COR-L47 (cell line): ENCODE results near the gene AFF1.

Experiments
- DNase-seq: peaks from one replicate; lab custom pipeline; 2025; lab: John Stamatoyannopoulos, UW

The AFF1 gene

DNA sequence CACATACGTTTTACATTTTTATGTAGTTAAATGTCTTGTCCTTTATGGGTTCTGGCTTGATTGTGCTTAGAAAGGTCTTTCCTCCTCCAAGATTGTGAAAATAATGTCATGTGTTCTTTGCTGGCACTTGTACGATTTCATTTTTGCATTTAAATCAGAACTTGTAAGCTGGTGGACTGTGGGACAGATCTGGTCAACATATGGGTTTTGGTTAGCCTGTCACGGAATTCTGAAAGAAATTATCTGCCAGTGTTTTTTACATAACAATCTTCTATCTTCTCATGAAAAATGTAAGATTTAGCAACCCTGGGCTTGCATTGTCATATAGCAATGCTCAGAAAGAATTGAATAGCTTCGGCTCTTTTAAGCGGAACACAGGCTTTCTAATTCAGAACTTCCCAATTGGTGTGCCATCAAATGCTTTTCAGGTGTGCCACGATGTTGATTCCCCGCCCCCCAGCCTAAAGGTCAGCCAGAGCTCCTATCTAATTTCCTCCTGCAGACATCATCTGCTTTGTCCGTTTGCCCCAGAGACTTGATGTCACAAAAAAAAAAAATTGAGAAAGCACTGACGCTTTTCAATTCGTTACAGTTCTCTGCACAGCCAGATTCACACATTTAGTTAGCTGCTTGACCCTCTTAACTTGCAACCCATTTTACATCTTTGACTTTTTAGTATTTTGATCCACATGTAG, 16.2 kb downstream of the AFF1 start:
- no peak for DNase-seq

DNA sequence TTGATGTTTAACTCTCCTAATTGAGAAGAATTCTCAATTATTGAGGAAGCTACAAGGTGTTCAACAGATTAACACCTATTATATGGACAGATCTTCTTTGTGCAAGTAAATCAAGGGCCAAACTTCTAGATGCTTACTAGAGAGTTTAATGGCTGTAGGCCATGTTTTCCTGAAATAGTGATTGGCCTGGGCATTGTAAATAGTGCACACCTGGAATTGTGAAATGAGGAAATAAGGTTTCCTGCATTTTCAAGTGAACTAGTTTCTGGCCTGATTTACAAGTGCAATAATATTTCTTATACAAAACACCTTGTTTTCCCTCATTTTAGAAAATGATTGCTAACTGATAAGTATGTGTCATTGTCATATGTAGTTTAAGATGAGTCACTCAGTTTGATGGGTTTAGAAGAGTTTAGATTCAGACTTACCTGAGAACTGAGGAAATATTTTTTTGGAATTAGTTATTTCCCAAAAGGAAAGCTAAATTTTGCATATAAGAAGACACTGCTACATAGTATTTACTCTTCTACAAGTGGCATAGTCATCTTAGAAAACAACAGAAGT, 21.2 kb downstream of the AFF1 start:
- DNase-seq, result no peak

DNA sequence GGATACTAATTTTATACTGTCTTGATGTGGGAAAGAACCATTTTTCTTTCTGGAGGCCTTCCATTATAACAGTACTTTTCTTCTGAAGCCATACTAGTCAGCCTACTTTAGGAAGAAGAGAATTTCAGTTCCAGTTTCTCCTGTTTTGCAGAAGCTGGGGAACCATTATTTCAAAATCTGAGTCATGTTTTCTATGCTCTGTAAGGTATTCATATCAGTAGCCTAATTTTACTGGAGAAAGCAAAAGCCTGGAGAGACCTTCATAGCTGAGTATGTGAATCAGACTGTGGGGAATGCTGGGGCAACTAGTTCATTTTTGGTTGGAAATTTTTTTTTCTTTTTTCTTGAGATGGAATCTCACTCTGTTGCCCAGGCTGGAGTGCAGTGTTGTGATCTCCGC, 22.4 kb downstream of the AFF1 start:
- DNase-seq, result no peak

DNA sequence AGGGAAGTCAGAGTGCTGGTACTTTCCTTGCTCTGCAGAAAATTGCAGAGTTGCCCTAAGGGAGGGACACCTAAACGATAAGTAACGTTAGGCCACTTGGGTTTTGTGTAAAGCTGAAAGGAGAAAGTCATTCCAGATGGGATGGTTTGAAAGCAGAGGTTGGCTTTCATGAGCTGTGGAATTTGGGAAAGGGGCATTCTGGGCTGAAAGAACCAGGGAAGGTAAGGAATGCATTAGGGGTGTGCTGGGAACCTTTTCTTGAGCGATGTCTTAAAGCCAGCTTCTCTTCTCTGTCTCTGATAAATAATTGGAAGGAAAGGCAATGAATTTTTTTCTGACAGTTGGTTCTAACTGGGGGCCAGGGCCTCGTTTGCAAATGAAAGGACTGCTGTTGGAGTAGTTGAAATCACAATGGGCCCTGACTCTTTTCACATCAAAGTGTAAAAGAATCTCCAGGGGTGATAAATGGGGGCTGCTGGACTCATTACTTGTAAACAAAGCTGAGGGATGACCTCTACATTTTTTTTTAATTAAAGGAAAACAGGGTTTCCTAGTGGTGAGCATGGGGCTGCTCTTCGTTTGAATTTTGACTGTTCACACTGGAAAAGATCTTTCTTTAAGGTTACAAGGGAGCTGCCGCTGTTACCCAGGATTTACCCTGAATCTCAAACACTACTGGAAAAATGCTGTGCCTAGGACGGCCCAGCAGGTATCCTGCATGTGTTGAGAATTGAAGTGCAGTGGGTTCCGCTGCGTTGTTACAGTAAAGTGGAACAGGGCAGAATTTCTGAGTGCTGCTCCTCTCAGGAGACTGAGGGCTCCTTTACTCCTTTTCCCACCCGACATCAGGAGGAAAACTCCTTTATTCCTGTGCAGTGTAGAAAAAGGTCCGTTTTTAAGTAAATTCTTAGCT, 25.0 kb downstream of the AFF1 start:
- DNase-seq, result no peak

DNA sequence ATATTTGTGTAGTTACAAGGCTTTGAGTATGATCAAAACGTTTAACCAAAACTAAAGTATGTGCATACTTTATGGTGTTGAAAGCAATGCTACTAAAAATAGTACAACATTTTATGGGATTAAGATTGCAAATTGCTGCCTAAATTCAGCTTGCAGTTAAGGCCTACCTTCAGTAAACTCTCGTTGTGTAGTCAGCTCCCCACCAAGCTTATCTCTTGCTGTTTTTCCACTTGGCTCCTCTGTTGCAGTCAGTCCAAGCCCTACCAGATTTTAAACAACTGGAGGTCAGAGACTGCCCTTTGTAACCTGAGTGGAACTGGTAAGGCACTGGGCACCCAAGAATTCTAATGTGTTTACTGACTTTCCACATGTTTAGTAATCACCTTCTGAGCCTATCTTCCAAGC, 25.7 kb downstream of the AFF1 start:
- DNase-seq, result no peak

DNA sequence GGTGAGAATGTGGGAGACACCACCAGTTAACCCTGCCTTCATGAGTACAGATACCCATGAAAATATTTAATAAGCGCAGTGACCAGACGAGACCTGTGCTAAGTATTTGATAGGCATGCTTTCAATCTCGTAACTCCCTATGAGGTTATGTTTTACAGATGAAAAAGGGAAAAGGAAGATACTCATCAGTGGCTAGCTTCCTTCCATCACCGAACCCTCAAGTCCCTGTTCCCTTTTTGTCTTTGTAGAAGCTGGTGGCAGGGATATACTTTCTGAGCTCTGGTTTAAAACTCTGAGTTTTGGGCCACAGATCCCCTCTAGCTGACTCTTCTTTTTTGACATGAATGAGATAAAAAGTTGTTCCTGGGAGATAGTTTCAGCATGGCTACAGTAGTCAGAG, 26.3 kb downstream of the AFF1 start:
- no peak for DNase-seq

DNA sequence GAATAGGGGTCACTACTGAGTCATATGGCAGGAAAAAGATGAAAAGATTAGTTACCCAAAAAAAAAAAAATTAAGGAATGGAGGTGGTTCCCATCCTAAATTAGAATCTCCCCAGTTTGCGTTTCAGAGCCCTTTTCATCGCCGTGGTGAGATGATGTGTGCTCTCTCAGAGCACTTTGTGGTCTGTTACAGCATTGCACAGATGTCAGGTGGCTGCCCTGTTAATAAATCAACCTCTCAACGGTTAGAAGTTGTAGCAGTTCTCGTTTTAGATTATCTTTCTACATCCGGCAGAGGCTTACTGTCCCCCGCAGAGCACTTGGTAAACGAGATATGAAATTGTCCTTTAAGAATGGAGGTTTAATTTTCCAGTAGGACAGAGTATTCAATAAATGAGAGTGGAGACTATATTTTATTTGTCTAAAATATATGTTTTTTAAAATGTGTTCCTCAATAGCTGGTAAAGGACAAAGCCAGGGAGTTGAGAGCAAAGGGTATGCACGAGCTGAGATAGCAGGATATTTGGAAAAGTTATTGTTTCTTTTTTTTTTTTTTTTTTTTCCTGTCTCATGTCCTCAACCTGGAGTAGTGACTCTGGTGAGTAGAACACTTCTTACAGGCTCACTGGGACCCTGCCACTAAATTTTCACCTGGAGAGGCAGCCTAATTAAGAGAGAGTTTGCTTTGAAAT, 26.9 kb downstream of the AFF1 start:
- DNase-seq, result no peak

DNA sequence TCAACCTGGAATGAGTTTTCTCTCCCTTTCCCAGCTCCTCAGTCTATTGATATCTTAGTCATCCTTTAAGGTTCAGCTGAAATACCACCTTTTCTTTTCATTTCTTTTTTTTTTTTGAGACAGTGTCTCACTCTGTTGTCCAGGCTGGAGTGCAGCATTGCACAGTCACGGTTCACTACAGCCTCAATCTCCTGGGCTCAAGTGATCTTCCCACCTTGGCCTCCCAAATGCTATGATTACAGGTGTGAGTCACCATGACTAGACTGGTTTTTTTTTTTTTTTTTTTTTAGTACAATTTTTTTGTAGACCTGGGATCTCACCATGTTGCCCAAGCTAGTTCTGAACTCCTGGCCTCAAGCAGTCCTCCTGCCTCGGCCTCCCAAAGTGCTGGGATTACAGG, 28.9 kb downstream of the AFF1 start:
- no peak for DNase-seq

DNA sequence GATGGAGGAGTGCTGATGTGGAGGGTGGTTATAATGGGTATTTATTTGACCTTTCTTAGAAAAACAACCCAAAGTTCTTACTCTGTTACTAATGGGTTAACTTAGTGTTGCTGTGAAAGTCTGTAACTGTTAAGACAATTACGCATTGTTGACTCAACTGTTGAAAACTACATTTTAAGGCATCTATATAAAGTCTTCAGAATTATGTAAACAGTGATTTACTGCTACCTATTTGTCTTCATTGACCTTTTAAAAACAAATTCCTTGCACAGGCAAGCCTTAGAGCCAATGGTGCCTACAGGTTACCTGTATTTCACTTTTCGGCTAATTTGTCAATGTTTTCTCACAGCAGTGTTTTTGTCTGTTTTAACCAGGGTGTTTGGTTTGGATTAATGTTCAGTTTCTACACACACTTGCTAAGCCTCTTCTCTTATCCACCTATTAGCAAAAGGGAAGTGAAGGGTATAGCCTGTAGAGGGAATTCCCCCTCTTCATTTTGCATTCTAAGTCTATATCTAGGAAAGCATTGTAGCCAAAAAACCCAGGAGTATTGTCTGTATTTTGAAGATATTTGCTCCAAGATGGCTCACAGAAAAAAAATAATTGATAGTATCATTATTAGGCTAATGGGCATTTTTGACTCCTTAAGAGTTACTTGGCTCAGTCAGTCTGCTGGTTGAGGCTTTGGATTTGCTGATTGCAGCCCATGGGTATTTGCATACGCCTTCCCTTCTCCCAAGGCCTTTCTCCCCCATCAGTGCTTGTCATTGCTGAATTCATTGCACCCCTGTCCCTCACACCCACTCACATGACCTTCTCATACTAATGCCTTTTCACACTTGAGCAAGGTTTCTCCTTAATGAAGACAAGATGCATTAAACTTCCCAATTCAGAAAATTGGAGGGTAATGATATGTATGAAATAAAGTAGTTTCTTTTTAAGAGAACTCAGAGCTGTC, 30.5 kb downstream of the AFF1 start:
- DNase-seq, result no peak

DNA sequence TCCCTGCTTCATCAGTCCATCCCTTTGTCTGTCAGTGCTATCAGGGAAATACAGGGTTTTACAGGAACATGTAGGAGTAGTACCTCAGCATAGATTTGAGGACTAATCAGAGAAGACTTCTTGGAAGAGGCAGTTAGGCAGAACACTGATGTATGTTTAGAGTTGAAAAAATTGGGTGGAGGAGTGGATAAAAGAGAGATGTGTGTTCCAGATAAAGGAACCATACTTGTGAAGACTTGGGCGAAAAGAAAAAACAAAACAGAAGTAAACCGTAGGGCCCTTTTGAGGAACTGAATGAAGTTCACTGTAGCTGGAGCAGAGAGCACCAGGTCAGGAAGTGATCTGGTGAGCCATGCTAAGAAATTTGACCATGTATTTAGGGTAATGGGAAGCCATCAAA, 32.3 kb downstream of the AFF1 start:
- no peak for DNase-seq

DNA sequence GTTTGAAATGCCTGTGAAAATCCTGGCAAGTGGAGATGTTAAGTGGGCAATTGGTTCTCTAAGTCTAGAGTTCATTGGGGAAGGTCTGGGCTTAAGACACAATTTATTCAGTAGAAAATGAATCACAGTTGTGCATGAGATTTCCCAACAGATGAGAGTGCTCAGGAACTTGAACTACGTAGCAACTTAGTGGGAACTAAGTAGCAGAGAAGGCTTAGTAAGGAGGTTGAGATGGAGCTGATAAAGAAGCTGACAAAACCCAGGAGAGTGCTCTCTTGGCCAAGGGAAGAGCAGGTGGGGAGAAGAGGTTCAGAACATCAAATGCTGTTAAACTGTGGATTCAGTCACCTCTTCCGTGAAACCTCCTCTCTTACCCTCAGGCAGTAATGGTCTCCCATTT, 33.0 kb downstream of the AFF1 start:
- no peak for DNase-seq

DNA sequence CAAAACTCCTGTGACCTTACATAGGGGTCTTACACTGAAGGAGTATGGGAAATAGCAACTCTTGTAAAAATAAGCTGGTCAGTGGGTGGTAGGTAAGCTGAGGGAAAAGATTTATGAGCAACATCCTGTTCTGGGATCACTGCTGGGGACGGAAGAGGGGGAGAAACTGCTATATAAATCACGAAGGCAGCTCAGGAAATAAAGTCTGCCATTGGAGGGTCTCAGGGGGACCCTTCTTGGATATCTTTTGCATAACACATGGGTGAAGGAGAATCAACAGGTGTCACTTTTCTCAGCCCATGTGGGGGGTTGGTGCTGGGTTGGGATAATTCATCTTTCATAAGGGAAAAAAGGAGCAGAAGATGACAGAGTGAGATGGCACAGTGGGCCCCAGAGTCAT, 33.7 kb downstream of the AFF1 start:
- no peak for DNase-seq

DNA sequence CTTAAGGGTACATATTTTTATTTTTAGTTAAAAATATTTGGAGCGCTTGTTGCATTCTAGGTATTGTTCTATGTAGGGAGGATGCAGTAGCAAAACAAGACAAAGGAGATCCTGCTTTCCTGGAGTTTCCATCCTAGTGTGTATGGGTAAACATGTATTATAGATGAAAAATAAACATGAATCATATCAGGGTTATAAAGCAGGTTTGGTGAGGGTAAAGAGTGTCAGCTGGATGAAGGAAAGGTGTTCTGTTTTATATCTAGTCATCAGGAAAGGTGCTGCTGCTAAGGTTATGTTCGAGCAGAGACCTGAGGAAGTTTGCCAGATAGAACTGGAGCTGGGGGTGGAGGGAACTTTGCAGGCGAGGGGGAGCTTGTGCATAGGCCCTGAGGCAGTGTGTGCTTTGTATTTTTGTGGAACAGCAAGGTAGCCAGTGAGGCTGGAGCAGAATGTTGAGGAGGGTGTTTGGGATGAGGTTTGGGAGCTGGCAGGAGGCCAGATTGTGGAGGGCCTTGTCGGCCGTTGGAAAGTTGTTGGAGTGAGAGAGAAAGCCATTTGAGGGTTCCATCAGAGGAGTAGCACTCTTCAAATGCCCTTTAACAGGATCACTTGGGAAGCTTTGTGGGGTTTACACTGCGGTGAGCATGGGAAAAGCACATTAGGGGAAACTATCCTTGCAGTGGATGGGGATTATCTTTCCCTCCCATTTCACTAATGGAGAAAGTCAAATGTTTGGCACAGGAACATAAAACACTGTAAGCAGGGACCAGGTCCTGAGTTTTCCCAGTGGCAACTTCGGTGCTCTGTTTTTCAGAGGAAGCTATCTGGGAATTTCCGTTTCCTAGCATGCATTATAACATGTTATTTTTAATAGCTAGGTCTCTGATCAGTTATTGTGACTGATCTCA, 35.9 kb downstream of the AFF1 start:
- no peak for DNase-seq

DNA sequence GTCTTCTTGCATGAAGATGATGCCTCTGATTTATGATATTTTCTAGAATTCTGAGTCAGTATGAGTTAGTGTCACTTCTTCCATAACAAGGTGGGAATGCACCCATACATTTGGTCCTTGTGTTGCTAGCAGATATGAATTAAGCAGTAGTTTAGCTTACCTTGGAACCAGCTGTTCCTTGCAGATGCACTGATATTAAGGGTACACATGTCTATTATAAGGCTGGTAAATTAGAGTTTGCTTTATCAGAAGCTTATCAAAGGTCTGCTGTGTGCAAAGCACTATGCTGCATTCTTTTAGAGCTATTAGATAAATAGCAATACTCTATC, 36.5 kb downstream of the AFF1 start:
- no peak for DNase-seq

DNA sequence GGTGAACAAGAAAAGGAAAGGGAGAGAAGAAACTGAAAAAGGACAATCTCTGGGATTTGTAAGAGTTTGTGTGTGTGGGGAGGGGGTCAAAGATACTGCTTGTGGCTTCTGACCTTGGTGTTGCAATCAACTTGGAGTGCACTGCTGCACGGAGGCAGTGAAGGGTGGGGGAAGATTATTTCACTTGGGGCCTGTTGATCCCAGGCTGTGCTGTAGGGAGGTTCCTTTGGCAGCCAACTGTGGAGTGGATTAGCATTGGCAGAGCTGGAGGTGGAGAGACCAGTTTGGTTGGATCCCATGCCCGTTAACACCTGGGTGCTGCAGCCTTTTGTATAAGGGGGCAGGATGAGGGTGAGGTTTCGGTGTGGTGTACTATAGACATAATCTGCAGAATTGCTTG, 38.2 kb downstream of the AFF1 start:
- no peak for DNase-seq

DNA sequence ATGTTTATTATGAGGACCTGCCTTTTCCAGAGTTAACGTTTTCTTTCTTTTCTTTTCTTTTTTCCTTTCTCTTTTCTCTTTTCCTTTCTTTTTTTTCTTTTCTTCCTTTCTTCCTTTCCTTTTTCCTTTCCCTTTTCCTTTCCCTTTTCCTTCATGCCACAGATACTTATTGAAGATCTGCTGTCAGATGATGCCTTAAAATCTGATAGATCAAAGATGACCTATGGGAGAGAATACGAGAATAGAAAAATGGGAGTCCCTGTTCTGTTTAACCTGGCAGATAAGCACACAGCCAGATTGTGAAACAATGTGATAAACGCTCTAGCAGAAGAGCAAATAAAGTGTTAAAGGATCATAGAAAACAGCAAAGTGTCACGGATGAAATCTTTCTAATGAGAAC, 38.9 kb downstream of the AFF1 start:
- no peak for DNase-seq

DNA sequence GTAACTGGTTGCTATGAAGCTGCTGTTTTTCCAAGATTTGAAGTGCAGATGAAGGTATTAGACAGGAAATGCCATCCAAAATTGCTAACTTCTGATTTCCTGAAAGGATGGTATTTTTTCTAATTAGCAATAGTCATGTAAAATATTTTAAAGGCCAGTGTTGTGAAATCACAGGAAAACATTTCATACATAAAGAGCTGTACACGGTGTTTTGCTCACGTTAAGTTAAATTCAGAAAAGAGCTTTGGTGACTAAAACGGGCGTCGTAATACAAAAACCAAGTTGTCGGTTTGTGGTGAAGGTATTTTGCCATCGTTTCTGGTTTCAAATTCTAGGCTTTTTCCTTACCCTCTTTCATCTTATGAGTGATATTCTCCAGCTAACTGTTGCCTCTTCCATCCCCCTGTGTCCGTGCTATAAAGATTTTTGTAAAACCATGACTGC, 39.8 kb downstream of the AFF1 start:
- DNase-seq, result no peak

DNA sequence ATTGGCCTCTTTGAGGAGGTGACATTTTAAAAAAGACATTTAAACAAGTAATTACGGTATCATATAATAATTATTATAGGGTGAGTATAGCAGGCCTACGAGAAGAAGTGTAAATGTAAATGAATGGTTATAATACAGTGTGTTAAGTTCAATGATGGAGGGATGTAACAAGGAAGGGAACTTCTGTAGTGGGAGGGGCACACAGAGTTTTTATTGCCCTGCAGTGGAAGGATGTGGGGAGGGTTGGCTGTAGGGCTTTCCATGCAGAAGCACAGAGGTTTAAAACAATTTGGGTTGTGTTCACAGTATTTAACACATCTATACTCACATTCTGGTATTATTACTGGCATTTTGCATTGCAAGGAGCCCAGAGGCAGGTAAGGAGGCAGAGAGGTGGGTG, 41.1 kb downstream of the AFF1 start:
- DNase-seq, result no peak

DNA sequence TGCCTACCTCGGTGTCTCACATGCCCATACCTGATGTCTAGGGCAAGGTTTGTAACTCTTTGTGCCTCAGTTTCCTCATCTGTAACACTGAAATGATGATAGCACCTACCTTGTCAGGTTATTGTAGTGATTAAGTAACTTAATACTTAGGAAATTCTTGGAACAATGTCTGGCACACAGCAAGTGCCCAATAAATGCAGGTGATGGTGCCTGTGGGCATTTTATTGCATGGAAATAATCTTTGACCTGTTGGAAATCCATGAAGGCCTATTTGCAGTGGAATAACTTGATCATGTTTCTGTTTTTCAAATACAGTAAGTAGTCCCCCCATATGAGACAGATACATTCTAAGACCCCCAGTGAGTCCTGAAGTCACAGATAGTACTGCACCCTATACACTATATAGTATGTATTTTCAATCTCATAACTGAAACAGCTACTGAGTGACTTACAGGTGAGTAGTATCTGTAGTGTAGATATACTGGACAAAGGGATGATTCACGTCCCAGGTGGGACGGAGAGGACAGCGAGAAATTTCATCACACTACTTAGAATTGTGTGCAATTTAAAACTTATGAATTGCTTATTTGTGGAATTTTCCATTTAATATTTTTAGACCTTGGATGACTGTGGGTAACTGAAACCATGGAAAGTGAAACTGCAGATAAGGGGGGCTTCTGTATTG, 42.1 kb downstream of the AFF1 start:
- DNase-seq, result no peak

DNA sequence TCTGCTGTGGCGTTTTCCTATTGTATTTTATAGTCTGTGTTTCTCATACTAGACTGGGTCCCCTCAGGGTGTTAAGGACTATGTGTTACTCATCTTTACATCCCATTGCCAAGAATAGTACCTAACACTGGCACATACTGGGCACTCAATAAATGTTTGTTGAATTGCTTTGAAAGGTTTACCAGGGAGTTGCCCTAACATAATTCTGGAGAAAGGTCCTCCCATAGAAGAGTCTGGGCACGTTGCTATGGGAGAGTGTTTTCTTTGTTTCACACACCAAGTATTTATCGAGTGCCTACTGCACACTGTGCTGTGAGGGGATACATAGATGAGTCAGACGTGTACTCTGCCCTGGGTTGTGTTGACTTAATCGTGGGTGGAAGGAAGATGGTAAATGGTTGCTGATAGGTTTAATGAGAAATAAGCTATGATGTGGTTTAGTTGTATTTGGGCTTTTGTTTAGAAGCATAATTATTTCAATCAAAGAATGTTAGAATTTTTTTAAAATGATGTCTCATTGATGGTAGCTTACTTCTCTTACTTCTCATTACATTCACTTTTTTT, 42.9 kb downstream of the AFF1 start:
- peak; percentile 8 for DNase-seq
